Lung (tissue), 12 donors: ENCODE measurements around the gene INO80E. TPM values are rescaled to one million over a fixed set of nuclear protein-coding genes. Genes with fewer than 3 reads are reported as not detected.

Source experiments
- ATAC-seq: fragments of 200-7000 bp; cut with Tn5 transposase; one replicate; pipeline ENCODE4 v1.9.1; 2020; ENCODE audit warnings: moderate number of reproducible peaks; ENCODE audit not compliant: insufficient read depth, low FRiP score
- DNase-seq, 3 donors: peaks; one replicate each; pipeline ENCODE4 v3.0.0-alpha.2; 2013 to 2017
- H3K27ac ChIP-seq, 2 donors: one replicate each; pipeline ENCODE4 v1.5.1; 2013; ENCODE audit warnings: mild to moderate bottlenecking in 2 of 2, moderate library complexity in 2 of 2, control low read depth in 1 of 2, inconsistent platforms in 1 of 2, low read depth in 1 of 2, low read length in 1 of 2
- H3K27me3 ChIP-seq, 3 donors: one replicate each; pipeline ENCODE4 v1.5.1; 2013; ENCODE audit warnings: low read length in 2 of 3; ENCODE audit not compliant: control insufficient read depth in 3 of 3, insufficient read depth in 3 of 3
- H3K36me3 ChIP-seq, 4 donors: one replicate each; pipeline ENCODE4 v1.5.1; 2013; ENCODE audit warnings: low read length in 4 of 4, mild to moderate bottlenecking in 1 of 4, moderate library complexity in 1 of 4; ENCODE audit not compliant: control insufficient read depth in 4 of 4, insufficient read depth in 4 of 4
- H3K4me1 ChIP-seq, 5 donors: one replicate each; pipeline ENCODE4 v1.5.1; 2013; ENCODE audit warnings: low read length in 5 of 5, mild to moderate bottlenecking in 2 of 5, moderate library complexity in 1 of 5; ENCODE audit not compliant: control insufficient read depth in 5 of 5, insufficient read depth in 5 of 5
- H3K4me3 ChIP-seq: one replicate; pipeline ENCODE4 v1.5.1; 2013; ENCODE audit warnings: mild to moderate bottlenecking, control low read depth, moderate library complexity
- H3K9ac ChIP-seq, 2 donors: one replicate each; pipeline ENCODE4 v1.5.1; 2013; ENCODE audit warnings: low read length in 2 of 2, control low read depth in 1 of 2; ENCODE audit not compliant: insufficient read depth in 1 of 2
- H3K9me3 ChIP-seq, 4 donors: one replicate each; pipeline ENCODE4 v1.5.1; 2013; ENCODE audit warnings: low read length in 3 of 4, mild to moderate bottlenecking in 1 of 4, moderate library complexity in 1 of 4; ENCODE audit not compliant: control insufficient read depth in 4 of 4, insufficient read depth in 3 of 4
- CTCF ChIP-seq: IDR thresholded peaks from 2 replicates; pipeline ENCODE4 v1.5.1; 2012; ENCODE audit warnings: mild to moderate bottlenecking; ENCODE audit errors: control extremely low read depth, extremely low read depth
- WGBS, 2 donors: extraction: QIAGEN DNeasy Blood & Tissue Kit; methylation state at CpG; one replicate each; pipeline ENCODE4 v1.1.7; 2013; 5-methylcytosine and 5-hydroxymethylcytosine counted together
- polyA plus RNA-seq, 2 donors: library from polyadenylated mRNA; stranded (reverse); fragments of 200-250 nt; gene quantifications; one replicate each; pipeline ENCODE4 v1.2.1, GENCODE V29; 2013
- total RNA-seq, 2 donors: library from RNA; depleted of rRNA in 1 of 2; stranded (reverse); fragments of >200 nt in 1 of 2; gene quantifications; one replicate each; pipeline ENCODE4 v1.2.1, GENCODE V29; 2014 to 2021
- donor health status: control.
- donor health status: control.
- donor health status: Bipolar disorder and iron deficiency.
- donor health status: healthy.
- donor health status: DM: yes; HTN: yes; CAD: no.

Gene INO80E
- total and polyA plus RNA-seq, 4 donors: 37.5 to 105 (median 60.2) TPM

GRCh38 chr16:30006659-30007377, 10.8 kb downstream of the INO80E start:
- no peak for TF ChIP-seq CTCF
- DNase-seq (no peak), ATAC-seq (no peak)
- Histone ChIP-seq H3K36me3 (peaks cover 0 to 12% (median 1%) of the 10 kb centered on the region in 4 donors), H3K27ac (no peak overlapping the region), H3K4me3 (no peak overlapping the region), H3K9ac (no peak overlapping the region), H3K4me1 (peaks cover 0 to 7% (median 0%) of the 10 kb centered on the region in 5 donors), H3K27me3 (peaks cover 3 to 23% (median 4%) of the 10 kb centered on the region in 3 donors), H3K9me3 (peaks cover 0 to 3% (median 0%) of the 10 kb centered on the region in 4 donors)
- 89% methylated on average over 33 to 34 of the region's 34 CpGs for WGBS, 2 donors

GRCh38 chr16:30007378-30007895, 11.4 kb downstream of the INO80E start:
- H3K9ac ChIP-seq: no peak overlapping the region
- H3K27ac ChIP-seq: no peak overlapping the region
- H3K4me3 ChIP-seq: no peak overlapping the region
- H3K9me3 ChIP-seq: peaks cover 0 to 3% (median 0%) of the 10 kb centered on the region in 4 donors
- H3K27me3 ChIP-seq: peaks cover 4 to 30% (median 8%) of the 10 kb centered on the region in 3 donors
- H3K4me1 ChIP-seq: peaks cover 0 to 7% (median 0%) of the 10 kb centered on the region in 5 donors
- DNase-seq: no peak
- no peak for ATAC-seq
- WGBS, 2 donors: 71 to 84% methylated on average over 11 of the region's 11 CpGs
- peaks cover 0 to 8% (median 1%) of the 10 kb centered on the region in 4 donors for H3K36me3 ChIP-seq
- TF ChIP-seq CTCF: no peak

- Histone ChIP-seq H3K4me3 (no peak overlapping the region), H3K27me3 (peaks cover 4 to 31% (median 8%) of the 10 kb centered on the region in 3 donors), H3K36me3 (peaks cover 0 to 2% (median 0%) of the 10 kb centered on the region in 4 donors), H3K9me3 (peaks cover 0 to 3% (median 0%) of the 10 kb centered on the region in 4 donors), H3K4me1 (peaks cover 0 to 7% (median 0%) of the 10 kb centered on the region in 5 donors), H3K9ac (no peak overlapping the region), H3K27ac (no peak overlapping the region)
- no peak for ATAC-seq
- 43 to 51% methylated on average over 26 of the region's 26 CpGs for WGBS, 2 donors
- no peak for DNase-seq
- TF ChIP-seq CTCF: no peak
Measured at GRCh38 chr16:30009085-30009862, 13.2 kb downstream of the INO80E start.
